ENCODE results near the gene PHLPP1.

Gene PHLPP1

DNA sequence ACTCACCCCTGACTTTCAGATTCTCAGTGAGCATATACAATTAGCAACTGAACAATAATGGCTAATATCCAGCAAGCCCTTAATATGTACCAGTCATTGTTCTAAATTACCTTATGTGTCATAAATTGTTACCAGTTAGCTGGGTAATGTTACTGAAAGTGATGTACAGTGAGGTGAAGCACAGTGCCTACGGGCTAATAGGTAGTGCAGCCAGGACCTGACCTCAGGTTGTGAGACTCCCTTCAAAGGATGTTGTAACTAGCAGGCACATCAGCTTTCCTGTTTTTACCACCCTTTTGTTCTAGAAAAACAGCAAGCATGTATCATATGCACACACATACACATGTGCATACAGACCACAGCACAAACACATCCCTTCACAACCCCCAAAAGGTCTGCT, 258.3 kb downstream of the PHLPP1 start:
- no peak overlapping the region for H3K9ac ChIP-seq (ENCODE audit: low read depth, low read length)
- no peak overlapping the region for H3K4me3 ChIP-seq (ENCODE audit: low read length)
- H3K9me3 ChIP-seq (ENCODE audit: insufficient read depth, low read depth, low read length) = no peaks in the 10 kb centered on the region
- H3K27ac ChIP-seq (ENCODE audit: low read depth, low read length) = no peak overlapping the region
- peaks cover 6% of the 10 kb centered on the region; the same call in 1 of the 2 replicates for H3K4me1 ChIP-seq (ENCODE audit: insufficient read depth, low read length)
- peaks cover 62% of the 10 kb centered on the region for H3K36me3 ChIP-seq (ENCODE audit: insufficient read depth, low read length)
- no peaks in the 10 kb centered on the region for H3K27me3 ChIP-seq (ENCODE audit: insufficient read depth, low read length)
- WGBS = 100% methylated on average over 1 of the region's 1 CpG

DNA sequence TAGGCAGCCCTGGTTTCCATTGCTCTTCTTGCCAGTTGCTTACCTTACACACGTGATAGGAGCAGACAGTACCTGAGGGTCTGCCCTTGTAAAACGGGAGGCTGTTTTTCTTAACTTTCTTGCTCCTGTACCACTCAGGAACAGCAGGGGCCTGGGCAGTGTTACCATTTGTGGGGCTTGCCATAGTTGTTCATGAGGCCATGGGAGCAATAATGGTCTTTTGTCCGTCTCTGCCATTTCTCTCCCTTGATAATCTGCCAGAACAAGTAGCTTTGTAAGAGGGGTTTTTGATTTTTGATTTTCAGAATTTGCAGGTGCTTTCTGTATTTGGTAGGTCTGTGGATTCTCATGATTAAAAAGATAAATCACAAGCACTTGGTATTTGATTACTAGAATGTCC, 259.0 kb downstream of the PHLPP1 start:
- no peak overlapping the region for H3K27ac ChIP-seq (ENCODE audit: low read depth, low read length)

DNA sequence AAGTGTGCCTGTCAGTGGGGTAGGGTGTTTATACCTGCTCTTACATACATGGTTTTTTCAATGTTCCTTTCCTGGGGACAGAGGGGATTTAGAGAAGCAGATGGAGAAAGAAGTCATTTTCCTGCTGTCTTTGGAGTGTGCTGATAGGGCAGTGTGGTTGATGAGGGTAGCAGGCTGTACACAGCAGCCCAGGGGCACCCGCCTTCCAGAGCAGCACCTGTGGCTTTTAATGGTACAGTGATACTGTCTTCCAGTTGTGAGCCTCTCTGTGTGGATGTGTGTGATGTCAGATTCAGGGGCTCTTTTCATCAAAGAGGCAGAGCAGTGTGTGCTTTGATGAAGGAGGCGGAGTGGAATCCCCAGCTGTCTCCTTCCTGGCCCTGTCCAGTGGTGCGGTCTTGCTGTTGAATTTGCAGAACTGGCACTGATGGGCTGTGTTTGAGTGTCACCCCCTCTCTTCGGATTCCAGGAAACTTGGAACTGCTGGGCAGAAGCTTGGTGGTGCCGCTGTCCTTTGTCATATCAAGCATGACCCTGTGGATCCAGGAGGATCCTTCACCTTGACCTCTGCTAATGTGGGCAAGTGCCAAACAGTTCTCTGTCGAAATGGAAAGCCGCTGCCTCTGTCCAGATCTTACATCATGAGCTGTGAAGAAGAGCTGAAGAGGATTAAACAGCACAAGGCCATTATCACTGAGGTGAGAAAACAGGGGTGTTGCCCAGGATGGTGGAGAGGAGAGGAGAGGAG, 259.8 kb downstream of the PHLPP1 start:
- no peaks in the 10 kb centered on the region for H3K27me3 ChIP-seq (ENCODE audit: insufficient read depth, low read length)
- H3K9me3 ChIP-seq (ENCODE audit: insufficient read depth, low read depth, low read length) = no peaks in the 10 kb centered on the region
- H3K9ac ChIP-seq (ENCODE audit: low read depth, low read length) = no peak overlapping the region
- 94% methylated on average over 7 of the region's 7 CpGs for WGBS
- H3K27ac ChIP-seq (ENCODE audit: low read depth, low read length) = no peak overlapping the region
- peaks cover 72% of the 10 kb centered on the region for H3K36me3 ChIP-seq (ENCODE audit: insufficient read depth, low read length)
- peaks cover 9% of the 10 kb centered on the region for H3K4me1 ChIP-seq (ENCODE audit: insufficient read depth, low read length)
- H3K4me3 ChIP-seq (ENCODE audit: low read length) = no peak overlapping the region

More for the DNA sequence above, 259.0 kb downstream of the PHLPP1 start:
- Histone ChIP-seq H3K27me3 (ENCODE audit: insufficient read depth, low read length) (no peaks in the 10 kb centered on the region), H3K36me3 (ENCODE audit: insufficient read depth, low read length) (peaks cover 69% of the 10 kb centered on the region), H3K4me3 (ENCODE audit: low read length) (no peak overlapping the region), H3K4me1 (ENCODE audit: insufficient read depth, low read length) (peaks cover 6% of the 10 kb centered on the region; the same call in 1 of the 2 replicates), H3K9me3 (ENCODE audit: insufficient read depth, low read depth, low read length) (no peaks in the 10 kb centered on the region), H3K9ac (ENCODE audit: low read depth, low read length) (no peak overlapping the region)
- 63% methylated on average over 3 of the region's 3 CpGs for WGBS

DNA sequence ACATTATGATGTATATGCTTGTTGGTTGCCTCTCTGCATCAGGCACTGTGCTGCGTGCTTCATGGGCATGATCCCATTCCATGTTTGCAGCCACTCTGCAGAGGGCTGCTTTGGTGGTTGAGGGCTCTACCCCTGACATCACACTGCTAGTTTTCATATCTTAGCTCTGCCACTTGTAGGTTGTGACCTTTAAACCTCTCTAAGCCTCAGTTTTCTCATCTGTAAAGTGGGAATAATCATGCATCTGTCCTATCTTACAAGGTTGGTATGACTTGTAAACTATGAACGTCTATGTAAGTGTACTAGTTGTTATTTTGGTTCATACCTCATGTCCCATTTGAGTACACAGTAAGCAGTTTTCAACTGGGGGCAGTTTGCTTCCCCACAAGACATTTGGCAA, 260.4 kb downstream of the PHLPP1 start:
- peaks cover 9% of the 10 kb centered on the region for H3K4me1 ChIP-seq (ENCODE audit: insufficient read depth, low read length)
- H3K36me3 ChIP-seq (ENCODE audit: insufficient read depth, low read length) = peaks cover 72% of the 10 kb centered on the region
- H3K4me3 ChIP-seq (ENCODE audit: low read length) = no peak overlapping the region
- H3K9me3 ChIP-seq (ENCODE audit: insufficient read depth, low read depth, low read length) = no peaks in the 10 kb centered on the region
- H3K9ac ChIP-seq (ENCODE audit: low read depth, low read length) = no peak overlapping the region
- WGBS = 98% methylated on average over 2 of the region's 2 CpGs
- H3K27ac ChIP-seq (ENCODE audit: low read depth, low read length) = no peak overlapping the region
- H3K27me3 ChIP-seq (ENCODE audit: insufficient read depth, low read length) = no peaks in the 10 kb centered on the region

DNA sequence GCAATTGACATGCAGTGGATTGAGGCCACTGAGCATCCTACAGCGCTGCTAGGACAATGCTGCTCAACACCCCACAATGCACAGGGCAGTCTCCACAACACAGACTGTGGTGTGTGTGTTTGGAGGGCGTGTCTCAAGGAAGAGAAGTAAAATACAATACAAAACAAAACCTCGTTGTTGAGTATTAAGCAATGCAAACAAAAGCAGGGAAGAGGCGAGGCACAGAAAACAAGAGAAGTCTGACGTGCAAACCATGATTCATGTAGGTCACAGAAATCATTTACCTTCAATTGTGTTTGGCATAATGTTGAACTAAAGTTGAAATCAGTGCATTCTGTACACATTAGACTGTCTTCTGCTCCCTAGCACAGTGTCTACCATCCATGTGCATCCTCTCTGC, 260.9 kb downstream of the PHLPP1 start:
- no peak overlapping the region for H3K9ac ChIP-seq (ENCODE audit: low read depth, low read length)
- no peaks in the 10 kb centered on the region for H3K27me3 ChIP-seq (ENCODE audit: insufficient read depth, low read length)
- no peaks in the 10 kb centered on the region for H3K9me3 ChIP-seq (ENCODE audit: insufficient read depth, low read depth, low read length)
- WGBS = 96% methylated on average over 4 of the region's 5 CpGs
- no peak overlapping the region for H3K27ac ChIP-seq (ENCODE audit: low read depth, low read length)
- peaks cover 9% of the 10 kb centered on the region for H3K4me1 ChIP-seq (ENCODE audit: insufficient read depth, low read length)
- no peak overlapping the region for H3K4me3 ChIP-seq (ENCODE audit: low read length)
- peaks cover 76% of the 10 kb centered on the region for H3K36me3 ChIP-seq (ENCODE audit: insufficient read depth, low read length)

DNA sequence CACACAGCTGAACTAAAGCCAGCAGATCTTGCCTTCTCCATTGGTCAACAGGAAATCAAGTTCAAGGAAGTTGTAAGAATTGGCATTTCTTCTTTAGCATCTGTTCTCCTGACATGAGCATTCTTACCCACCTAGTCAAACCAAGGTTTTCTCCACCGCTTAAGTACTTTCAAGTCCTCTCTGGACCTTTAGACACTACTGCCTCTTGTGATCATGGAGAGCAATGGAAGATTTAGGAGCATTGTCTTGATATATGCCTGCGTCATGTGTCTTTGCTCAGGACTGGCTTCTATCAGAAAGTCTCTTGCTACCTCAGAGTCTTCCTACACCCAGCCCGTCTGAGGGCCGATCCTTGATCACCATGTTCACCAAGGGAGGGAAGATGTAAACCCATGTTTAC, 262.2 kb downstream of the PHLPP1 start:
- Histone ChIP-seq H3K4me3 (ENCODE audit: low read length) (no peak overlapping the region), H3K4me1 (ENCODE audit: insufficient read depth, low read length) (peaks cover 3% of the 10 kb centered on the region), H3K36me3 (ENCODE audit: insufficient read depth, low read length) (peaks cover 76% of the 10 kb centered on the region), H3K9me3 (ENCODE audit: insufficient read depth, low read depth, low read length) (no peaks in the 10 kb centered on the region), H3K27me3 (ENCODE audit: insufficient read depth, low read length) (no peaks in the 10 kb centered on the region), H3K9ac (ENCODE audit: low read depth, low read length) (no peak overlapping the region), H3K27ac (ENCODE audit: low read depth, low read length) (no peak overlapping the region)
- WGBS = 92% methylated on average over 4 of the region's 4 CpGs

DNA sequence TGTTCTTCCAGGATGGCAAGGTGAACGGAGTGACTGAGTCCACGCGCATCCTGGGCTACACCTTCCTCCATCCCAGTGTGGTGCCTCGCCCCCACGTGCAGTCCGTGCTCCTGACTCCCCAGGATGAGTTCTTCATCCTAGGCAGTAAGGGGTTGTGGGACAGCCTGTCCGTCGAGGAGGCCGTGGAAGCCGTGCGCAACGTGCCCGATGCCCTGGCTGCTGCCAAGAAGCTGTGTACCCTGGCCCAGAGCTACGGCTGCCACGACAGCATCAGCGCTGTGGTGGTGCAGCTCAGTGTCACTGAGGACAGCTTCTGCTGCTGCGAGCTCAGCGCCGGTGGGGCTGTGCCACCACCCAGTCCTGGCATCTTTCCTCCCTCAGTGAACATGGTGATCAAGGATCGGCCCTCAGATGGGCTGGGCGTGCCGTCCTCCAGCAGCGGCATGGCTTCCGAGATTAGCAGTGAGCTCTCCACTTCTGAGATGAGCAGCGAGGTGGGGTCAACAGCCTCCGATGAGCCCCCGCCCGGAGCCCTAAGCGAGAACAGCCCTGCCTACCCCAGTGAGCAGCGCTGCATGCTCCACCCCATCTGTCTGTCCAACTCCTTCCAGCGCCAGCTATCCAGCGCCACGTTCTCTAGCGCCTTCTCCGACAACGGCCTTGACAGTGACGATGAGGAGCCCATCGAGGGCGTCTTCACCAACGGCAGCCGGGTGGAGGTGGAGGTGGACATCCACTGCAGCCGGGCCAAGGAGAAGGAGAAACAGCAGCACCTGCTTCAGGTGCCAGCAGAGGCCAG, 263.1 kb downstream of the PHLPP1 start:
- WGBS = 95% methylated on average over 42 of the region's 42 CpGs
- H3K9me3 ChIP-seq (ENCODE audit: insufficient read depth, low read depth, low read length) = no peaks in the 10 kb centered on the region
- peaks cover 3% of the 10 kb centered on the region; the same call in 1 of the 2 replicates for H3K4me1 ChIP-seq (ENCODE audit: insufficient read depth, low read length)
- no peak overlapping the region for H3K4me3 ChIP-seq (ENCODE audit: low read length)
- H3K9ac ChIP-seq (ENCODE audit: low read depth, low read length) = no peak overlapping the region
- no peaks in the 10 kb centered on the region for H3K27me3 ChIP-seq (ENCODE audit: insufficient read depth, low read length)
- H3K27ac ChIP-seq (ENCODE audit: low read depth, low read length) = no peak overlapping the region
- peaks cover 67% of the 10 kb centered on the region for H3K36me3 ChIP-seq (ENCODE audit: insufficient read depth, low read length)

DNA sequence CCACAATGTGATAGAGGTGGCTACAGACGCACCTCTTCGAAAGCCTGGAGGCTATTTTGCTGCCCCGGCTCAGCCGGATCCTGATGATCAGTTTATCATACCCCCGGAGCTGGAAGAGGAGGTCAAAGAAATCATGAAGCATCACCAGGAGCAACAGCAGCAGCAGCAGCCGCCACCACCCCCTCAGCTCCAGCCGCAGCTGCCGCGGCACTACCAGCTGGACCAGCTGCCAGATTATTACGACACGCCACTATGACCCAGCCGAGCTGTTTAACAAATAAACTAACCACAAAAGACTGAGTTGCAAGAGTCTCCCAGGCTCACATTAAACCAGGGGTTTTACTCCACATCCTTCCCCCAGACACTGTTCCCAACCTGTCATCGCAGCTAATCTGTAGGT, 263.8 kb downstream of the PHLPP1 start:
- Histone ChIP-seq H3K4me1 (ENCODE audit: insufficient read depth, low read length) (peaks cover 3% of the 10 kb centered on the region; the same call in 1 of the 2 replicates), H3K4me3 (ENCODE audit: low read length) (no peak overlapping the region), H3K27ac (ENCODE audit: low read depth, low read length) (no peak overlapping the region), H3K27me3 (ENCODE audit: insufficient read depth, low read length) (no peaks in the 10 kb centered on the region), H3K9me3 (ENCODE audit: insufficient read depth, low read depth, low read length) (no peaks in the 10 kb centered on the region), H3K9ac (ENCODE audit: low read depth, low read length) (no peak overlapping the region), H3K36me3 (ENCODE audit: insufficient read depth, low read length) (peaks cover 61% of the 10 kb centered on the region)
- 95% methylated on average over 12 of the region's 13 CpGs for WGBS

DNA sequence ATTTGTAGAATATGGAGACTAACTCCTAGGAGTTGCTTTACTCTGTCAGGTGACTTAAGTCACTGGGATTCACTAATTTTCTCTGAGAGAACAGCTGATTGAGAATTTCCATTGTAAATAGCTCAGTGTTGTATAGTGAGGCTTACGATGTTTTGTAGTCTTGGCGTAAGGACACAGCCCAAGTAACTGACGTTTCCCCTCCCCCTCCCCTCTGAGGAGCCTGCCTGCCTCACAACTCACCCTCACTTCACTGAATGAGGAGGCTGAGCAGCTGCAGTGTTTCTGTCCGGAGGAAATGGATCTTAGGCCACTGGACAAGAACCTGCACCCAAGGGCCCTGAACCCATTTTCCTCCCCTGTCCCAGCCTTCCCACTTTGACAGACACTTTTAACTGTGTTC, 264.6 kb downstream of the PHLPP1 start:
- no peak overlapping the region for H3K9ac ChIP-seq (ENCODE audit: low read depth, low read length)
- H3K4me1 ChIP-seq (ENCODE audit: insufficient read depth, low read length) = peaks cover 3% of the 10 kb centered on the region; the same call in 1 of the 2 replicates
- peaks cover 54% of the 10 kb centered on the region for H3K36me3 ChIP-seq (ENCODE audit: insufficient read depth, low read length)
- H3K9me3 ChIP-seq (ENCODE audit: insufficient read depth, low read depth, low read length) = no peaks in the 10 kb centered on the region
- H3K27me3 ChIP-seq (ENCODE audit: insufficient read depth, low read length) = no peaks in the 10 kb centered on the region
- no peak overlapping the region for H3K27ac ChIP-seq (ENCODE audit: low read depth, low read length)
- WGBS = 86% methylated on average over 4 of the region's 4 CpGs
- no peak overlapping the region for H3K4me3 ChIP-seq (ENCODE audit: low read length)

DNA sequence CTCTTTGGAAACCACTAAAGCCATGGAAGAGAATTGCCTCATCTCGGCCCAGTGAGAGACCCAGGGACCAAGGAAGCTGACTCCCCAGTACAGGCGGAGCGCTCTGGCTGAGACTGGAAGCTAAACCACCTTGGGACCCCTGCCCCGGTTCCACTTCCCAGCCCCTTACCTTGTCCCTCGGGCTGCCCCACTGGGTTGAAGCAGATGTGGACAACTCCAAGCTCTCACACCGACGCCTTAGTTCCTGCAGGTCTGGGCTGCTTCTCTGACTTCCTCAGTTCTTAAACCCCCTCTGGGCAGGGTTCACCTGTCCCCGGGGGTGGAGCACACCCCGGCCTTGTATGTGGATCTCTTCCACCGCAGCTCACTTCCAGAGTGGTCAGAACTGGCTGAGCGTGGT, 266.2 kb downstream of the PHLPP1 start:
- Histone ChIP-seq H3K9me3 (ENCODE audit: insufficient read depth, low read depth, low read length) (no peaks in the 10 kb centered on the region), H3K36me3 (ENCODE audit: insufficient read depth, low read length) (peaks cover 37% of the 10 kb centered on the region), H3K27ac (ENCODE audit: low read depth, low read length) (no peak overlapping the region), H3K27me3 (ENCODE audit: insufficient read depth, low read length) (no peaks in the 10 kb centered on the region), H3K4me1 (ENCODE audit: insufficient read depth, low read length) (peaks cover 3% of the 10 kb centered on the region; the same call in 1 of the 2 replicates), H3K9ac (ENCODE audit: low read depth, low read length) (no peak overlapping the region), H3K4me3 (ENCODE audit: low read length) (no peak overlapping the region)
- 91% methylated on average over 11 of the region's 11 CpGs for WGBS

DNA sequence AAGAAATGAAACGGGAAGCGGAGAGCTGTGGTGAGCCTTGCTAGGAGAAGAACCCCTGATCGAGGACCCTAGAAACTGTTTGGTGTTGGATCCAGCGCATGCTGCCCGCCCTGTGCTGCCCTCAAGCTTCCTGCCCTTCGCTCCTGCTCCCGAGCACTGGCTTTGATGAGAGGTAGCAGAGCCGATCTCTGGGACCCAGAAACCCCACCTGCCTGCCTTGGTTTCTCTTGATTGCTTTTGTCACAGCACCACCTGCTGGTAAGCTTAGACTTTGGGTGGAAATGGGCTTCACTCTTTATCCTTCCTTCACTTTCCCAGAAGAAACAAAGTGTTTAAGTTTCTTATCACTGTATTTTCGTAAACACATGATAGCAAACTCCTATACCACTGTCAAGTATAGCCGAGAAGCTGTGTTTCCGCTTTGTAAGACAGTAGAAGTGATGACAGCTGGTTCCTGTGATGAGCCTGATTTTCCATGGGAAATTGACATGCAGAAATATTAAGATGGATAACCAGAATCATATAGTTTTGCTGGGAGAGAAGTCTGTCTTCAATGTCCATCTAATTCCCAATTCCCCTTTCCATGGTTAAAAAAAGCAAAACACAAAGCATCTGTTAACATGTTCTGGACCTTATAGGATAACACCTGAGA, 267.4 kb downstream of the PHLPP1 start:
- Histone ChIP-seq H3K27me3 (ENCODE audit: insufficient read depth, low read length) (no peaks in the 10 kb centered on the region), H3K4me3 (ENCODE audit: low read length) (no peak overlapping the region)
- WGBS = 75% methylated on average over 11 of the region's 11 CpGs

More for the DNA sequence above, 267.4 kb downstream of the PHLPP1 start:
- peaks cover 26% of the 10 kb centered on the region for H3K36me3 ChIP-seq (ENCODE audit: insufficient read depth, low read length)
- peaks cover 3% of the 10 kb centered on the region; the same call in 1 of the 2 replicates for H3K4me1 ChIP-seq (ENCODE audit: insufficient read depth, low read length)
- no peaks in the 10 kb centered on the region for H3K9me3 ChIP-seq (ENCODE audit: insufficient read depth, low read depth, low read length)
- no peak overlapping the region for H3K27ac ChIP-seq (ENCODE audit: low read depth, low read length)
- H3K9ac ChIP-seq (ENCODE audit: low read depth, low read length) = no peak overlapping the region
